ENCODE results near the gene RRP8. TPM values are rescaled to one million over a fixed set of nuclear protein-coding genes. Genes with fewer than 3 reads are reported as not detected.

The RRP8 gene
- total and polyA plus RNA-seq, 2 of the 8 experiments (the other 6 are each of a cell fraction or from before 2014, with no cell fraction given) = 4.2 to 14.9 TPM

- TF ChIP-seq EP300 (IDR thresholded peaks at IDR 0.05; ENCODE audit: borderline replicate concordance in 1 of 2, low read depth in 2 of 2, low read length in 2 of 2) (no peak), SIRT6 (IDR thresholded peaks at IDR 0.05; ENCODE audit: low read length) (no peak), ASH2L (IDR thresholded peaks at IDR 0.05; ENCODE audit: low read length) (peak; percentile 92), CREB1 (IDR thresholded peaks at IDR 0.05) (peak; percentile 94), YY1 (IDR thresholded peaks at IDR 0.05; ENCODE audit: low read depth, low read length) (peak; percentile 17; the same call in 1 of the 2 replicates), SAP30 (IDR thresholded peaks at IDR 0.05; ENCODE audit: insufficient read depth, insufficient replicate concordance, low read length) (peak; percentile 42), HDAC2 (IDR thresholded peaks at IDR 0.05; ENCODE audit: borderline replicate concordance in 1 of 2, low read depth in 2 of 2, low read length in 2 of 2) (no peak; a peak in 1 of 4 replicates), ATF2 (IDR thresholded peaks at IDR 0.05; ENCODE audit: low read length) (peak; percentile 70), RAD21 (IDR thresholded peaks at IDR 0.05 in 1 of 2, conservative IDR thresholded peaks at IDR 0.05 in 1 of 2; ENCODE audit: low read depth in 2 of 2, low read length in 2 of 2) (peak; percentile 41 to 50), HDAC6 (IDR thresholded peaks at IDR 0.05; ENCODE audit: low read depth, low read length) (no peak), KDM4A (IDR thresholded peaks at IDR 0.05; ENCODE audit: low read depth, low read length, severe bottlenecking) (peak; percentile 56), SP1 (IDR thresholded peaks at IDR 0.05; ENCODE audit: low read depth, low read length) (no peak), RBBP5 (IDR thresholded peaks at IDR 0.05; ENCODE audit: borderline replicate concordance, low read depth, low read length) (no peak), TEAD4 (IDR thresholded peaks at IDR 0.05; ENCODE audit: low read depth, low read length) (no peak), TAF1 (IDR thresholded peaks at IDR 0.05; ENCODE audit: low read depth, low read length) (peak; percentile 88), KDM5A (IDR thresholded peaks at IDR 0.05; ENCODE audit: low read length) (no peak), CTBP2 (IDR thresholded peaks at IDR 0.05; ENCODE audit: borderline replicate concordance, insufficient read depth, insufficient read length, low read length) (no peak), SP2 (IDR thresholded peaks at IDR 0.05; ENCODE audit: low read length) (no peak), E2F6 (IDR thresholded peaks at IDR 0.05) (peak; percentile 46), RNF2 (IDR thresholded peaks at IDR 0.05; ENCODE audit: borderline replicate concordance, low read depth, low read length, missing control alignments, poor library complexity, severe bottlenecking) (no peak)
Measured at GRCh38 chr11:6612213-6613041, 9.0 kb upstream of the RRP8 start, which contains the start of gene TAF10 (continued).
